GM12878 (cell line): ENCODE data around the gene DACH1. TPM values are rescaled to one million over a fixed set of nuclear protein-coding genes. Genes with fewer than 3 reads are reported as not detected.

ENCODE experiments used
- ATAC-seq: fragments of 200-7000 bp; cut with Tn5 transposase; 3 replicates; pipeline ENCODE4 v1.9.1; 2020; ENCODE audit warnings: mild to moderate bottlenecking, moderate library complexity
- BruUV-seq: library from RNA; stranded (reverse); fragments of 400-500 nt; replicated peaks from 2 replicates; lab custom pipeline; 2021; lab: Mats Ljungman, UMichigan
- CTCF ChIA-PET: fragments of 300-600 bp; sonication (Branson Sonifier 250); formaldehyde crosslinking; extraction: SDS; loops from one replicate; lab custom pipeline; 2021; ENCODE audit warnings: inconsistent platforms; lab: Yijun Ruan, JAX
- POLR2A ChIA-PET: fragments of 350-600 bp; formaldehyde crosslinking; extraction: SDS; loops from one replicate; lab custom pipeline; 2021; ENCODE audit warnings: inconsistent platforms; lab: Charles Lee
- RAD21 ChIA-PET: fragments of 300-600 bp; sonication (Branson Sonifier 250); formaldehyde crosslinking; loops from one replicate; lab custom pipeline; 2023; ENCODE audit warnings: antibody characterized with exemption; ENCODE audit not compliant: unreplicated experiment; lab: Charles Lee
- SMC1A ChIA-PET: fragments of 300-600 bp; sonication (Branson Sonifier 250); formaldehyde crosslinking; loops from one replicate; lab custom pipeline; 2023; ENCODE audit not compliant: unreplicated experiment, uncharacterized antibody; lab: Charles Lee
- DNase-seq: peaks from one replicate; pipeline ENCODE4 v3.0.0-alpha.2; 2011; ENCODE audit warnings: low read depth, low spot score
- FAIRE-seq: peaks from 3 replicates; lab custom pipeline; 2011; peaks lifted over from hg19 to GRCh38; lab: Jason Lieb, UNC
- H2AFZ ChIP-seq: 2 replicates; pipeline ENCODE4 v1.6.0; 2011; ENCODE audit warnings: low read depth, low read length, control low read depth; ENCODE audit not compliant: control insufficient read depth
- H3K27ac ChIP-seq: 2 replicates; pipeline ENCODE4 v1.5.1; 2011; ENCODE audit warnings: control low read depth; ENCODE audit not compliant: control insufficient read depth, insufficient read depth
- H3K27me3 ChIP-seq, 2 experiments: replicated peaks in 1 of 2; 2 replicates each; pipeline versions ENCODE4 v1.6.0 to v1.6.1; 2011; ENCODE audit warnings: low read length in 1 of 2; ENCODE audit not compliant: control insufficient read depth in 2 of 2, insufficient read depth in 2 of 2
- H3K36me3 ChIP-seq, 2 experiments: 2 replicates each; pipeline ENCODE4 v1.5.1; 2011; ENCODE audit warnings: low read length in 1 of 2; ENCODE audit not compliant: control insufficient read depth in 2 of 2, insufficient read depth in 2 of 2
- H3K4me1 ChIP-seq: 2 replicates; pipeline ENCODE4 v1.6.1; 2011; ENCODE audit warnings: mild to moderate bottlenecking, low read length, moderate library complexity, mixed read lengths; ENCODE audit not compliant: control insufficient read depth, insufficient read depth
- H3K4me2 ChIP-seq: 2 replicates; pipeline ENCODE4 v1.6.0; 2011; ENCODE audit warnings: control low read depth; ENCODE audit not compliant: control insufficient read depth, insufficient read depth
- H3K4me3 ChIP-seq: fragments of 200-600 bp; sonication (generic); 2 replicates; pipeline ENCODE4 v1.5.1; 2016
- H3K79me2 ChIP-seq: 2 replicates; pipeline ENCODE4 v1.6.0; 2011; ENCODE audit warnings: low read length; ENCODE audit not compliant: control insufficient read depth, insufficient read depth
- H3K9ac ChIP-seq: 2 replicates; pipeline ENCODE4 v1.8.0; 2011; ENCODE audit warnings: low read length, control low read depth, mixed read lengths; ENCODE audit not compliant: control insufficient read depth, insufficient read depth
- H3K9me3 ChIP-seq: replicated peaks from 3 replicates; pipeline ENCODE4 v1.5.1; 2011; ENCODE audit warnings: mild to moderate bottlenecking, low read length; ENCODE audit not compliant: control insufficient read depth, insufficient read depth
- H4K20me1 ChIP-seq: 2 replicates; pipeline ENCODE4 v1.6.0; 2011; ENCODE audit not compliant: control insufficient read depth, insufficient read depth
- BCL11A ChIP-seq: IDR thresholded peaks from 2 replicates; pipeline ENCODE4 v1.6.1; 2011; ENCODE audit warnings: low read depth, low read length
- CREM ChIP-seq: IDR thresholded peaks from 2 replicates; pipeline ENCODE4 v1.6.1; 2014; ENCODE audit warnings: antibody characterized with exemption, low read depth
- EGR1 ChIP-seq, 2 experiments: IDR thresholded peaks; 1 replicate in 1 of 2; 2 replicates in 1 of 2; pipeline ENCODE4 v1.6.1; 2011 to 2012; ENCODE audit warnings: low read depth in 2 of 2, low read length in 2 of 2, borderline replicate concordance in 1 of 2, mild to moderate bottlenecking in 1 of 2, moderate library complexity in 1 of 2
- IRF5 ChIP-seq: fragments of 450-650 bp; IDR thresholded peaks from 2 replicates; pipeline ENCODE4 v1.6.1; 2017; ENCODE audit warnings: borderline replicate concordance
- MYC ChIP-seq: IDR thresholded peaks from 2 replicates; pipeline ENCODE4 v1.6.1; 2011; ENCODE audit warnings: mild to moderate bottlenecking, low read length, moderate library complexity, inconsistent platforms; ENCODE audit not compliant: insufficient read depth, insufficient replicate concordance, insufficient read length, severe bottlenecking
- NKRF ChIP-seq: fragments of 450-650 bp; conservative IDR thresholded peaks from 2 replicates; pipeline ENCODE4 v1.6.1; 2017; ENCODE audit warnings: mild to moderate bottlenecking, moderate library complexity
- PKNOX1 ChIP-seq: fragments of 450-650 bp; IDR thresholded peaks from 2 replicates; pipeline ENCODE4 v1.6.1; 2016; ENCODE audit warnings: mild to moderate bottlenecking
- RELB ChIP-seq: fragments of 450-650 bp; IDR thresholded peaks from 2 replicates; pipeline ENCODE4 v1.6.1; 2017; ENCODE audit warnings: low read depth, mild to moderate bottlenecking, moderate library complexity
- SMARCA5 ChIP-seq: fragments of 450-650 bp; IDR thresholded peaks from 2 replicates; pipeline ENCODE4 v1.6.1; 2017; ENCODE audit warnings: mild to moderate bottlenecking
- TAF1 ChIP-seq: IDR thresholded peaks from 2 replicates; pipeline ENCODE4 v1.6.1; 2011; ENCODE audit warnings: mild to moderate bottlenecking, low read depth, low read length, borderline replicate concordance
- ZNF622 ChIP-seq: fragments of 450-650 bp; IDR thresholded peaks from 2 replicates; pipeline ENCODE4 v1.6.1; 2017; ENCODE audit warnings: mild to moderate bottlenecking, inconsistent platforms
- WGBS: methylation state at CpG from one replicate; pipeline ENCODE4 v1.1.6; 2016; ENCODE audit warnings: low lambda C conversion rate; ENCODE audit not compliant: insufficient replicate concordance, insufficient coverage; ENCODE audit errors: missing lambda C conversion rate; 5-methylcytosine and 5-hydroxymethylcytosine counted together
- in situ Hi-C: fragments of 300-500 bp; cut with MboI; formaldehyde crosslinking; loops from 9 replicates; pipeline ENCODE4 v1.14.3; 2018; ENCODE audit warnings: mixed read lengths
- intact Hi-C: fragments of 100-400 bp; cut with micrococcal nuclease; formaldehyde crosslinking; loops from one replicate; pipeline ENCODE4 v1.14.2; 2022; ENCODE audit not compliant: unreplicated experiment
- polyA plus RNA-seq, 11 experiments: library from polyadenylated mRNA; depleted of rRNA in 4 of 11; unstranded in 6 of 11; stranded (reverse) in 5 of 11; fragments of >200 nt; fragmentation: Nextera tagmentation in 4 of 11; fragmentation: Illumina TruSeq in 1 of 11; extraction: Ambion mirVana in 4 of 11; extraction: Trizol in 1 of 11; gene quantifications; 1 replicate in 1 of 11; 2 replicates in 10 of 11; pipeline versions ENCODE4 v1.2.1 to v1.2.3, GENCODE V29; 2011 to 2016; ENCODE audit warnings: inconsistent platforms in 2 of 11, missing spikeins in 2 of 11, low read depth in 1 of 11
- total RNA-seq, 4 experiments: library from RNA; depleted of rRNA in 3 of 4; stranded (reverse); fragments of >200 nt in 3 of 4; fragmentation: Illumina TruSeq in 1 of 4; extraction: Trizol in 1 of 4; gene quantifications; 2 replicates each; pipeline versions ENCODE4 v1.2.1 to v1.2.3, GENCODE V29; 2013 to 2021

Gene DACH1
- total and polyA plus RNA-seq, 10 of the 15 experiments (the other 5 are each of a cell fraction or from before 2014, with no cell fraction given) = 0.05 TPM; not detected in 9

- ATAC-seq (no peak), DNase-seq (no peak), FAIRE-seq (no peak)
- H3K9ac ChIP-seq = no peak overlapping the region
- no peak overlapping the region for H3K4me2 ChIP-seq
- no peak overlapping the region for H3K27ac ChIP-seq
- no peaks in the 10 kb centered on the region for H3K9me3 ChIP-seq
- SMC1A ChIA-PET = no interaction called here
- intact Hi-C loops = no loop called here
- H3K4me3 ChIP-seq = no peak overlapping the region
- H3K36me3 ChIP-seq = no peaks in the 10 kb centered on the region
- in situ Hi-C loops = no loop called here
- RAD21 ChIA-PET = no interaction called here
- H3K27me3 ChIP-seq = no peaks in the 10 kb centered on the region
- BruUV-seq = no TSS peak
- TF ChIP-seq TAF1 (no peak), NKRF (no peak), RELB (no peak), ZNF622 (no peak), MYC (no peak), SMARCA5 (no peak), IRF5 (no peak), PKNOX1 (no peak), BCL11A (no peak), EGR1 (IDR thresholded peaks at IDR 0.05; ENCODE audit: borderline replicate concordance in 1 of 2, low read depth in 2 of 2, low read length in 2 of 2) (no peak), CREM (no peak)
- no peaks in the 10 kb centered on the region for H4K20me1 ChIP-seq
- no peaks in the 10 kb centered on the region for H3K79me2 ChIP-seq
- CTCF ChIA-PET = no interaction called here
- no peaks in the 10 kb centered on the region for H3K4me1 ChIP-seq
- POLR2A ChIA-PET = no interaction called here
- H2AFZ ChIP-seq = no peak overlapping the region
- WGBS = 69% methylated on average over 3 of the region's 3 CpGs
Observed at GRCh38 chr13:71516521-71516920, 350.5 kb downstream of the DACH1 start.
